Neutrophil (primary cell): Measurements from ENCODE around the gene NKX1-2.

Experiments used
- H3K27ac ChIP-seq: fragments of 200-600 bp; sonication (generic); 2 replicates; pipeline ENCODE4 v1.5.1; 2016; ENCODE audit warnings: mild to moderate bottlenecking, moderate library complexity
- H3K27me3 ChIP-seq: fragments of 200-600 bp; sonication (generic); 2 replicates; pipeline ENCODE4 v1.6.0; 2016; ENCODE audit warnings: mild to moderate bottlenecking
- H3K36me3 ChIP-seq: fragments of 200-600 bp; sonication (generic); 2 replicates; pipeline ENCODE4 v1.5.1; 2017
- H3K4me1 ChIP-seq, 2 experiments: fragments of 200-600 bp in 1 of 2; sonication (generic) in 1 of 2; 1 replicate in 1 of 2; 2 replicates in 1 of 2; pipeline versions ENCODE4 v1.5.1 to v1.6.1; 2013 to 2016; ENCODE audit warnings: low read depth in 1 of 2, low read length in 1 of 2, mild to moderate bottlenecking in 1 of 2, moderate library complexity in 1 of 2; ENCODE audit not compliant: control insufficient read depth in 1 of 2, insufficient read depth in 1 of 2
- H3K4me3 ChIP-seq, 2 experiments: fragments of 200-600 bp in 1 of 2; sonication (generic) in 1 of 2; 1 replicate in 1 of 2; 2 replicates in 1 of 2; pipeline ENCODE4 v1.5.1; 2013 to 2016; ENCODE audit warnings: low read depth in 1 of 2, low read length in 1 of 2, mild to moderate bottlenecking in 1 of 2, moderate library complexity in 1 of 2
- H3K9me3 ChIP-seq: fragments of 200-600 bp; sonication (generic); 2 replicates; pipeline ENCODE4 v1.5.1; 2016
- CTCF ChIP-seq: fragments of 200-600 bp; sonication (generic); IDR thresholded peaks from 2 replicates; pipeline ENCODE4 v1.5.1; 2016; ENCODE audit warnings: antibody characterized with exemption

NKX1-2 gene

DNA sequence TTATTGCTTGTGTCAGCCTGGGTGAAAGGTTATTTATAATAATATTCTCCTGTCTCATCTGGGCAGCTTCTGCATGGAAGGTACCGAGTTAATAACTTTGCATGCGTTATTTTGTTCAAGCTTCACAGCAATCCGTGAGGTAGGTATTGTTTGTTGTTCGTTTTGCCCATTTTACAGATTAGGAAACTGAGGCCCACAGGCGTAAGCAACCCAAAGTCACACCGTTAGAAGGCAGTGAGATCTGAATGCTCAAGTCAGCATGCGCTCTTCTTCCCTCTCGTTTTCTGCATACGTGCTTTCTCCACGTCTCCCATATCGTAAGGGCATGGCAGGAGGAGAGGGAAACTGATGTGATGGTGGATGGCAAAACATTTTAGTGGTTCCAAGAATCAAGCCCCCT, 45.9 kb upstream of the NKX1-2 start:
- H3K27ac ChIP-seq: no peak overlapping the region
- H3K27me3 ChIP-seq: peaks cover 6% of the 10 kb centered on the region
- H3K4me3 ChIP-seq: no peak overlapping the region
- H3K36me3 ChIP-seq: no peaks in the 10 kb centered on the region
- no peaks in the 10 kb centered on the region for H3K9me3 ChIP-seq
- no peak for TF ChIP-seq CTCF
- H3K4me1 ChIP-seq: peaks cover 6 to 12% of the 10 kb centered on the region in 2 experiments

- H3K4me3 ChIP-seq: no peak overlapping the region
- H3K27me3 ChIP-seq: peaks cover 6% of the 10 kb centered on the region
- no peaks in the 10 kb centered on the region for H3K36me3 ChIP-seq
- no peak overlapping the region for H3K27ac ChIP-seq
- H3K4me1 ChIP-seq: peaks cover 6 to 12% of the 10 kb centered on the region in 2 experiments
- H3K9me3 ChIP-seq: no peaks in the 10 kb centered on the region
- TF ChIP-seq CTCF: no peak
Measured at GRCh38 chr10:124495162-124495561, 45.3 kb upstream of the NKX1-2 start.

DNA sequence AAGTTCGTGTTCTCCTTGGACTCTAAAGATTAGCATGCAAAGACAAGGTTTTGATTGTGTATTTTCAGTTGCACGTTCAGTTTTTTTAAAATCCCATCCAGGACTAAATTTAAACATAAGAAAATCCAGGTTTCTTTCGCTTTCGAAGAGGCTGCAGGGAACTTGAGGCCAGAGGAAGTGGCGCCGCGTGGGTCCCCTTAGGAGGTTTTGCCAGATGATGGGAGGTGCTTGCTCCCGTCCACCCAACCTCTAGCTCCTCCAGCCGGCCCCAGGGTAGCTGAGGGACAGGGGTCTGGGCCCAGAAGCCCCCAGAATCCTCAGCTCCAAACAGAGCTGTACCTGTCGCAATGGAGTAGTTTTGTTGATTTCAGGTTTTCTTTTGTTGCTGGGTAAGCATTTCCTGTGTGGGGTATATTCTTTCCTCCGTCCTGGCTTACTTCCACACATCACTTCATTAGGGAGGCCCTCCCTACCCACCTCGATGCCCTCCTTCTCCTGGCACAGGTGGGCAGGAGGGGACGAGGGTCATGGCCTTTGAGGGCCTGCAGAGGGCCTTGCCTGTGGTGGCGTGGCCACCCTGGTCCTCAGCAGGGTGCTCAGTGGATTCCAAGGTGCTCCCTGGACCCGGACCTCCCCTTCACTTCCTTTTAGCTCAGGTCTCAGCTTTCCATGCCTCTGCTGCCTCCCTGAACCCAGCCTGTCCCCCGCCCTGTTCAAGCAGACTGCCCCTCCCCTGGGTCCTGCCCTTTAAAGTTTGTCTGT, 44.4 kb upstream of the NKX1-2 start:
- Histone ChIP-seq H3K27me3 (peaks cover 6% of the 10 kb centered on the region), H3K9me3 (no peaks in the 10 kb centered on the region), H3K27ac (no peak overlapping the region), H3K4me1 (peaks cover 6 to 12% of the 10 kb centered on the region in 2 experiments), H3K4me3 (no peak overlapping the region), H3K36me3 (no peaks in the 10 kb centered on the region)
- no peak for TF ChIP-seq CTCF

DNA sequence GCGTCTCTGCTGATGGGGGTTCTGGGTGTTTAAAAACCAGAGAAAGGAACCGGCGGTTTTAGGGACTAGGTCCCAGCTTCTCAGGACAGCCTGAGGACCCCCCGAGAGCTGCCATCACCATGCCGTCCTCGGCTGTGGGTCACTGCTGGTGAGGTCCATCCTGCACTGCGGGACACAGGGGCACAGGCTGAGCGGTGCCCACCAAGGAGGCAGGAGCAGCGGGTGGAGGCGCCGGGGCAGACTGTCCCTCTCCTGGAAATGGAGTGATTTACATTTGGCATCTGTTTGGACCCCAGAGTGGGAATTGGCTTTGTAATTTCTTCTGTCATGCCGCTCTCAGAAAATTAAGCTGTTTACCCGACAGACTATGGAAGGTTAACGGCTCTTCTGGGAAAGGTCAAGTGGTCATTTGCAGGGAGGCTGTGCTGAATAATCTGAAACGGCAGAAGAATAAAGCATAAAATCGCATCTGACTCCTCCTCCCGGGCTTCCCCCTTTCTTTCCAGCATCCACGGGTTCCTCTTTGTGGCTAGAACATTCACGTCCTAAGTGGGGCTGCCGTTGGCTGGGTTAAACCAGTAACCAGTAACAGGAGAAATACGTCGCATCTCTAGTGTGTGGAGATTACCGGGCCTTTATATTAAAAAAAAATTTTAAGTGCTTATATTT, 43.5 kb upstream of the NKX1-2 start:
- H3K36me3 ChIP-seq: no peaks in the 10 kb centered on the region
- peaks cover 6% of the 10 kb centered on the region for H3K27me3 ChIP-seq
- H3K4me3 ChIP-seq: no peak overlapping the region
- no peaks in the 10 kb centered on the region for H3K9me3 ChIP-seq
- H3K27ac ChIP-seq: no peak overlapping the region
- no peak for TF ChIP-seq CTCF
- H3K4me1 ChIP-seq: peaks cover 6 to 12% of the 10 kb centered on the region in 2 experiments

- Histone ChIP-seq H3K9me3 (no peaks in the 10 kb centered on the region), H3K27me3 (peaks cover 6% of the 10 kb centered on the region), H3K4me1 (peaks cover 6 to 12% of the 10 kb centered on the region in 2 experiments), H3K27ac (no peak overlapping the region), H3K36me3 (no peaks in the 10 kb centered on the region), H3K4me3 (no peak overlapping the region)
- TF ChIP-seq CTCF: no peak
Measured at GRCh38 chr10:124492266-124492665, 42.4 kb upstream of the NKX1-2 start.
